SKM-1 treated with dmso at 0.1 percent for 144 hours (cell line): ENCODE results near the gene HIGD1C.
"Not testable (repeated sequence)": the region's sequence is repeated elsewhere in the genome, so short reads cannot be mapped to it uniquely, and the experiment has no call there.

Experiments
- DNase-seq: peaks from one replicate; lab custom pipeline; 2025; ENCODE audit not compliant: unreplicated experiment; lab: John Stamatoyannopoulos, UW

The HIGD1C gene

GRCh38 chr12:50933459-50934124 lies 18.8 kb upstream of the HIGD1C start:
- DNase-seq: no peak

DNA sequence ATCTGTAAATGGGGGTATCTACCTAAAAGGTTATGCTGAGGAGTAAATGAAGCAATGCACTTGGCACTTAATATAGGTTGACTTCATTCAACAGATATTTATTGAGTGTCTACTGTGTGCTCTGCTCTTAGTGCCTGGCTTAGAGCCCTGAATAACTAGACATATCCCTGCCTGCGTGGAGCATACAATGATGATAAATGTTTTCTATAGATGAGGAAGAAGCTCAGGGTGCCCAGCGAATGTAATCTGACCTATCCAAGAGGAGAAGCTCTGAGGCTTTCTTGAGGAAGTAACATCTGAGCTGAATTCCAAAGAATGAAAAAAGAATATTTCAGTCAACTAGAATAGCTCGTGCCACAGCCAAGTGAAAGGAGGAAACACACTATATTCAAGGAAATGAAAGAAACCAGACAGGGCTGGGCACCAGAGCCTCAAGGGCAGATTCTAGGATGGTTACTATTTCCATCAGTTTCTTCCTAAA lies 17.9 kb upstream of the HIGD1C start:
- DNase-seq: no peak

GRCh38 chr12:50934981-50935807 lies 17.1 kb upstream of the HIGD1C start:
- no peak for DNase-seq

DNA sequence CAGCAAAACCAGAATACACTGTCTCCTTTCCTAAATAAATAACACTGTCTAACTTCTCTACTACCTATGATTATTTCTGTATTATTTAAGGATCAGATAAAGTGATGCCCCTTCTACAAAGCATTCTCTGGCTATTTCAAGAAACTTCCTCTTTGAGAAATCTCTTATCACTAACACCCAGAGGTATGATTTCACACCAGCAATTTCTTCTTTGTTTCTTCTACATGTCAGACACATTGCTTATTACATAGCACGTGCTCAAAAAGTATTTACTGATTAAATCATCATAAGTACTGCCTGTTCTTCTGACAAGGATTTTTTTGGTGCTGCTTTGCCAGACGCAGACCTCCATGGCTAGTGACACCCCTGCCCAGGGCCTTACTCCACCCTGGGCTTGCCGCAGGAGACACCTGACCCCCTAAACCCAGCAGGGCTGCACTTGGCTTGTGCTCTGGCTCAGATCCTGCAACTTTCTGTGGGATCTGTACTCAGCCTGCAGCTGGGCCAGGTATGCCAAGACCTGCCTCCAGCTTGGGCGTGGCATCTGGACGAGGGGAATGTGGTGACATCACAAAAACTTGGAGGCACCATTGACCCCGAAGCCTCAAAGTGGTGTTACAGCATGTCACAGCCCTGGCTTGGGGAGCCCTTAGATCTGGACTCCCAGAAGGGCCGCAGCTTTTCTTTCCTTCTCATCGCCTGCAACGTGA lies 15.4 kb upstream of the HIGD1C start:
- DNase-seq: no peak

DNA sequence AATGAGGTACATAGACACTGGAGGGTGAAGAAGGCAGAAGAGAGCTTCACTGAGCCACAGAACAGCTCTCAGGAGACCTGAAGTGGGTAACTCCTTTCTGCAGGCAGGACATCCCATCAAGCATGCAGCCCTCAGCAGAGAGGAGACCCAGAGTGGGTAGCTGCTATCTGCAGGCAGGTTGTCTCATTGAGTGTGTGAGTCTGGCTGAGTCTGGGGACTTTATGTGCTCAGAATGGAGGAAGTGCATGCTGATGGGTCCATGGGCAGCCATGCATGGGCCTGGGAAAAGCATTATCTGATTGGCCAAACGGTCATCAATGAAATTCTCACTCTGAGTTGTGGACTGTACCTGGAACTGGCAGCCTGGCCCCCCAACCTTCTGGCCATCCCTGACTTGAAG lies 14.7 kb upstream of the HIGD1C start:
- no peak for DNase-seq

GRCh38 chr12:50947933-50948626 lies 4.3 kb upstream of the HIGD1C start:
- no peak for DNase-seq

DNA sequence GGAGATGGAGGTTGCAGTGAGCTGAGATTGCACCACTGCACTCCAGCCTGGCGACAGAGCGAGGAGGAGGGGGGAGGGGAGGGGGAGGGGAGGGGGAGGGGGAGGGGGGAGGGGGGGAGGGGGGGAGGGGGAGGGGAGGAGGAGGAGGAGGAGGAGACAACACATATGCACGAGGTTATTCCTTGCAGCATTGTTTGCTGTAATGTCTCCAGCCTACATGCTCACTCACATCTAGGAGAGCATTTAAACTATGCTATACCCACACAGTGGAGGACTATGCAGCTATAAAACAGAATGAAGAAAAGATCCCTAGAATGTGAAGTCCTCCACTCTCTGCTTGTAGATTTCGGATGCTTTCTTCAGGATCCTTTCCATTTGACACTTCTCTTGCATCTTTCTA lies 3.5 kb upstream of the HIGD1C start:
- DNase-seq: no peak

GRCh38 chr12:50949801-50950302 lies 2.5 kb upstream of the HIGD1C start:
- DNase-seq: no peak

DNA sequence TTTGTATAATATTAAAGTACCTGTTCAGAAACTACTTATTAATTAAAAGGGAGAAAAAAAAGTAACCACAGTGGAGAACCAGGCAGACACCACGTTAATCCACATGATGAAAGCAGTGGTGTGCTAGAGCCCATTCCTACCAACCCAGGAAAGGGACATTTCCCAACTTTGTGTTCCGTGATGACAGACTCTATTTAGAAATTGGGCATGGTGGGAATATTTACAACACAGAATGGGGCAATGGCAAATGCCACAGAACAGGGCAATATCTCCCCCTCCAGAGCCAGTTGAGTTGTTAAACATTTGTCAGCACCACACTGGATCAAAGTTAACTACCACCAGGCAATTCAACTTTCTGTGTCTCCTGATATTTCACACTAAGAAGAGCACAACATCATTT lies 1.2 kb upstream of the HIGD1C start:
- DNase-seq: no peak

GRCh38 chr12:50953047-50953446 lies 703 bp downstream of the HIGD1C start:
- no peak for DNase-seq

DNA sequence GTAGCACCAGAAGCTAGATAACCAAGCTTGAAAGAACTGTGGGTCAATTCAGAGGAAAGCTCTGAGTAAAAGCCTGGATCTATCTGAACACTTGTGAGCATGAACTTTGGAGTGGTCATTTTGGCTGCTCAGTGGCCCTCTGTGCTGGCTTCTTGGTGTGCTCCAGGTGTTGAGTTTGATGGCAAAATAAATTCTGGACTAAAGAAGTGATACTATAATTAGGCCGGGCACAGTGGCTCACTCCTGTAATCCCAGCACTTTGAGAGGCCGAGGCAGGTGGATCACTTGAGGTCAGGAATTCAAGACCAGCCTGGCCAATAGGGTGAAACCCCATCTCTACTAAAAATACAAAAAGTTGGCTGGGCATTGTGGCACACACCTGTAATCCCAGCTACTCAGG lies 2.4 kb downstream of the HIGD1C start:
- not testable (repeated sequence) for DNase-seq

DNA sequence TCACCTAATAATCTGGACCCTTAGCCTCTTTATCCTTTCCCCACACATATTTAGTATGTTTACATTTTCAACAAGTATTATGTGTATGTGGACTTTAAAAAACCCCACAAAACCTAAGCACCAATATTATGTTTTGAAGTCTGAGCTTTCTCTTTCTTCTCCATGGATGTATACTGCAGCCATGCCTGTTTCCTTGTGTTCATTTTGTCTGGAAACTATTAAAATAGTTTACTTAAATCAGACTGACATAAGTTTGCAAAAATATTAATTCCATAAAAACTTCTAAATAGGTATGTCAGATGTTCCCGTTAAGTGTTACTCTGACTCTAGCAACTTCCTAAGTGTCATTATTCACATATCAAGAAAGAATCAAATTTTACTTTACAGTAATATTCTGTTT lies 2.9 kb downstream of the HIGD1C start:
- no peak for DNase-seq

DNA sequence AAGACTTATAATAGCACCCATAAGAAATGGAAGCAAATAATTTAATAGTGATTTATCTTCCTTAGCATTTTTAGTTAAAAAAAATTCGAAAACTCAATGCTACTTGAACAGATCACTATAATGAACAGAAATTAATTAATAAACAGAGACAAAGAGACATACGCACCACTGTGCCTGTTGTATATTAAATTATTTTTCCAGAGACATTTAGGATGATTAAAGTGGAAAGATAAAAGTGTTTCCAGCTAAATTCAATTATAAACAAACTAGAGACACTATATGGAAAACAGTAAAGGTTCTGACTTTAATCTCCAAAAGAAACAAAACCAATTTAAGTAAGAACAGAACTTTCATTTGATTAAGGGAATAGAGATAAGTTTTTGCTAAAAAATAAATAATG lies 3.4 kb downstream of the HIGD1C start:
- no peak for DNase-seq

- no peak for DNase-seq
Observed at GRCh38 chr12:50960130-50960529, 7.8 kb downstream of the HIGD1C start.

- no peak for DNase-seq
Observed at GRCh38 chr12:50961708-50962107, 9.4 kb downstream of the HIGD1C start.

DNA sequence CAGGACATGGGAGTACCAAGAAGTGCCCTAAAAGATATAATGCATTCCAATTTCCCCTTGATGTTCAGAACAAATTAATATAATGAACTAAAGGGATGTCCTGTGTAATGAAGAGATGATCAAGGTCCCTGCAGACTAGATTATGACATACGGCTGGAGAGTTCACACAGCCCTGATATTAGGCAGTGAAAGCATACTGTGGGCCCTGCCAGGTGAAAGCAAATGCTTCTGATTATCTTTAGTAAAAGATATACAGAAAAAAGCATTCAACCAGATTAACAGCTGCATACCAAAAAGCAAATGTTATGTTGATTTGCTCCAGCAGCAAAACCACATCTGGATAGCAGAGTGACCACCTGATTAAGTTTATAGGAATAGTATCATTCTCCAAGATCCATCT lies 12.1 kb downstream of the HIGD1C start:
- no peak for DNase-seq

DNA sequence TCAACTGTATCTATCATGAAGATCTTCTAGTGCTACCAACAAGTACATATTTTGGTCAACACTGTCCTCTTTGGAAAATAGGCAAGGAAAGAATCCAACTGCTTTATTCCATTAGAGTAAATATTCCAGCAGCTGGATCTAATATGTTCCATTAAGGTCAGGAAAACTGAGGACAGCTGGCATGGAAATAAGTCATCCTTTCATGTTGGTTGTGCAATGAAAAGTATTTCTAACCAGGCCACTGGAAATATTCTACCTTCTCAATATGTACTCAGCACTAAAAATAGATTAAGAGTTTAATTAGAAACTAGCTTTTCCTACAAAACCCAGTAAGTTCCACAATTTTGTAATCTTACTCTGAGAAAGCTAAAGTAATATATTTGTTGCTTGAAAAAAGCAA lies 19.6 kb downstream of the HIGD1C start:
- DNase-seq: no peak

GRCh38 chr12:50979369-50980052 lies 27.2 kb downstream of the HIGD1C start:
- no peak for DNase-seq

DNA sequence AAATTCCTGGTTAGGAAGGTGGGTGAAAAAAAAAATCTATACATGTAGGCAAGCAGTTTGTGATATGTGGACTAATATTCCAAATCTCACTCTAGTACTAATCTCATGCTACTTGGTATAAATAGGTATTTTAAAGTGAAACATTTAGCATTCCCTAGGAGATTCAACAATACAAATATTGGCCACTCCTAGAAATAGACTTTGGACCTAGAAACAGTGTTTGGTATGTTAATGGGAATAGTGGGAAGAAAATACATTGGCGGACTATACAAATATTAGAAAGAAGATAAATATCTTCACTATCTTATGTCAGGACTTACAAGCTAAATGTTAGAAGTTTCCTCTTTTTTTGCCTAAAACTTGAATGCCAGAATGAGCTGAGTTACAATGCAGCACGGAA lies 28.2 kb downstream of the HIGD1C start:
- no peak for DNase-seq
